K562 (cell line): ENCODE data around the gene STIM1. TPM values are rescaled to one million over a fixed set of nuclear protein-coding genes. Genes with fewer than 3 reads are reported as not detected.

ENCODE experiments used
- ARID1B ChIP-seq: fragments of 450-650 bp; IDR thresholded peaks from 2 replicates; pipeline ENCODE4 v1.6.1; 2016; ENCODE audit warnings: antibody characterized with exemption, mild to moderate bottlenecking, inconsistent platforms
- CXXC5 ChIP-seq: fragments of 250-450 bp; sonication (Bioruptor Pico); IDR thresholded peaks from 2 replicates; pipeline ENCODE4 v1.8.0; 2022; ENCODE audit warnings: inconsistent platforms, mild to moderate bottlenecking, moderate library complexity
- DPF2 ChIP-seq: fragments of 450-650 bp; IDR thresholded peaks from 2 replicates; pipeline ENCODE4 v1.6.1; 2016
- ESRRA ChIP-seq: fragments of 450-650 bp; IDR thresholded peaks from 2 replicates; pipeline ENCODE4 v1.6.1; 2014; ENCODE audit warnings: low read depth, mild to moderate bottlenecking, moderate library complexity, borderline replicate concordance
- FOXA3 ChIP-seq, 2 experiments: fragments of 450-650 bp in 1 of 2; sonication (generic) in 1 of 2; formaldehyde crosslinking; IDR thresholded peaks in 1 of 2; conservative IDR thresholded peaks in 1 of 2; 2 replicates each; pipeline versions ENCODE4 v1.4.0 to v1.8.0; 2020 to 2022; ENCODE audit warnings: mild to moderate bottlenecking in 2 of 2, missing genetic modification reagents in 1 of 2
- HNRNPL ChIP-seq: fragments of 200-400 bp; formaldehyde crosslinking; IDR thresholded peaks from 2 replicates; pipeline ENCODE4 v1.6.1; 2017; ENCODE audit warnings: low read depth, mild to moderate bottlenecking, low read length
- HNRNPUL1 ChIP-seq: fragments of 200-400 bp; formaldehyde crosslinking; IDR thresholded peaks from 2 replicates; pipeline ENCODE4 v1.6.1; 2017; ENCODE audit warnings: low read length
- MTA3 ChIP-seq: fragments of 450-650 bp; formaldehyde crosslinking; IDR thresholded peaks from 2 replicates; pipeline ENCODE4 v1.6.1; 2017; ENCODE audit warnings: mild to moderate bottlenecking, borderline replicate concordance
- NR2C1 ChIP-seq, 2 experiments: fragments of 450-650 bp; IDR thresholded peaks; 2 replicates each; pipeline ENCODE4 v1.6.1; 2017; ENCODE audit warnings: mild to moderate bottlenecking in 2 of 2, antibody characterized with exemption in 1 of 2, inconsistent platforms in 1 of 2, missing compliant biosample characterization in 1 of 2, missing genetic modification characterization in 1 of 2
- PKNOX1 ChIP-seq: fragments of 450-650 bp; IDR thresholded peaks from 2 replicates; pipeline ENCODE4 v1.6.1; 2016
- POLR2B ChIP-seq: fragments of 450-650 bp; IDR thresholded peaks from 2 replicates; pipeline ENCODE4 v1.6.1; 2018; ENCODE audit warnings: low read depth; ENCODE audit not compliant: partially characterized antibody
- PTBP1 ChIP-seq: fragments of 200-400 bp; formaldehyde crosslinking; IDR thresholded peaks from 2 replicates; pipeline ENCODE4 v1.6.1; 2017; ENCODE audit warnings: low read depth, low read length
- STAT5A ChIP-seq: IDR thresholded peaks from 2 replicates; pipeline ENCODE4 v1.6.1; 2012; ENCODE audit warnings: low read length, inconsistent platforms, borderline replicate concordance
- WHSC1 ChIP-seq: IDR thresholded peaks from one replicate; pipeline ENCODE4 v1.6.1; 2012; ENCODE audit warnings: low read length, control low read depth, inconsistent platforms
- ZBTB1 ChIP-seq: sonication (generic); formaldehyde crosslinking; IDR thresholded peaks from 2 replicates; pipeline ENCODE4 v1.8.1; 2023; ENCODE audit warnings: missing genetic modification reagents, low read depth, mild to moderate bottlenecking, borderline replicate concordance
- ZNF445 ChIP-seq: fragments of 250-450 bp; sonication (Bioruptor Pico); IDR thresholded peaks from 2 replicates; pipeline ENCODE4 v1.4.0; 2020; ENCODE audit warnings: low read depth, mild to moderate bottlenecking, moderate library complexity
- ZNF592 ChIP-seq: fragments of 450-650 bp; IDR thresholded peaks from 2 replicates; pipeline ENCODE4 v1.6.1; 2017; ENCODE audit warnings: antibody characterized with exemption, mild to moderate bottlenecking
- polyA plus RNA-seq, 8 experiments: library from polyadenylated mRNA; depleted of rRNA in 4 of 8; stranded (reverse) in 5 of 8; unstranded in 3 of 8; fragments of >200 nt; fragmentation: Nextera tagmentation in 2 of 8; fragmentation: Illumina TruSeq in 1 of 8; extraction: Ambion mirVana in 2 of 8; extraction: Trizol in 1 of 8; gene quantifications; 2 replicates each; pipeline versions ENCODE4 v1.2.1 to v1.2.3, GENCODE V29; 2011 to 2014; ENCODE audit warnings: inconsistent platforms in 1 of 8, missing spikeins in 1 of 8
- total RNA-seq, 7 experiments: library from RNA; depleted of rRNA in 6 of 7; stranded (reverse); fragments of >200 nt in 6 of 7; fragmentation: Illumina TruSeq in 2 of 7; extraction: Trizol in 2 of 7; gene quantifications; 2 replicates each; pipeline versions ENCODE4 v1.2.1 to v1.2.3, GENCODE V29; 2011 to 2021; ENCODE audit warnings: low replicate concordance in 1 of 7
- TF ChIP-seq, protein P1 (sequence below): fragments of 450-650 bp; formaldehyde crosslinking; IDR thresholded peaks from 2 replicates; pipeline ENCODE4 v1.4.0; 2020; ENCODE audit warnings: mild to moderate bottlenecking, moderate library complexity
- TF ChIP-seq, protein P2 (sequence below): sonication (generic); formaldehyde crosslinking; IDR thresholded peaks from 2 replicates; pipeline ENCODE4 v1.8.0; 2022; ENCODE audit warnings: missing genetic modification reagents, mild to moderate bottlenecking, borderline replicate concordance

STIM1 gene
- total and polyA plus RNA-seq, 9 of the 15 experiments (the other 6 are each of a cell fraction or from before 2014, with no cell fraction given): 7.7 to 50.5 (median 22.5) TPM

GRCh38 chr11:3831378-3832239 lies 23.9 kb upstream of the STIM1 start (continued):
- TF ChIP-seq CXXC5 (CRISPR knock-in tag) (peak; percentile 65), ESRRA (peak; percentile 81), FOXA3 (CRISPR knock-in tag; conservative IDR thresholded peaks at IDR 0.05 in 1 of 2, IDR thresholded peaks at IDR 0.05 in 1 of 2) (peak in 1 of 2 experiments; percentile 60; a peak in 2 of 4 replicates), HNRNPL (no peak), WHSC1 (no peak), POLR2B (no peak), STAT5A (0 out of 2 replicates have a peak, but pooled peaks have one; percentile 17), PTBP1 (no peak), ARID1B (peak; percentile 55), DPF2 (peak; percentile 64), PKNOX1 (peak; percentile 65), ZNF445 (CRISPR knock-in tag) (no peak), ZNF592 (peak; percentile 77), MTA3 (peak; percentile 57; the same call in 1 of the 2 replicates), ZBTB1 (CRISPR knock-in tag) (no peak), HNRNPUL1 (no peak), NR2C1 (IDR thresholded peaks at IDR 0.05) (peak; percentile 46; the same call in 1 of the 2 replicates), NR2C1 (tag; IDR thresholded peaks at IDR 0.05) (peak; percentile 55)
- TF ChIP-seq, protein P1, sequence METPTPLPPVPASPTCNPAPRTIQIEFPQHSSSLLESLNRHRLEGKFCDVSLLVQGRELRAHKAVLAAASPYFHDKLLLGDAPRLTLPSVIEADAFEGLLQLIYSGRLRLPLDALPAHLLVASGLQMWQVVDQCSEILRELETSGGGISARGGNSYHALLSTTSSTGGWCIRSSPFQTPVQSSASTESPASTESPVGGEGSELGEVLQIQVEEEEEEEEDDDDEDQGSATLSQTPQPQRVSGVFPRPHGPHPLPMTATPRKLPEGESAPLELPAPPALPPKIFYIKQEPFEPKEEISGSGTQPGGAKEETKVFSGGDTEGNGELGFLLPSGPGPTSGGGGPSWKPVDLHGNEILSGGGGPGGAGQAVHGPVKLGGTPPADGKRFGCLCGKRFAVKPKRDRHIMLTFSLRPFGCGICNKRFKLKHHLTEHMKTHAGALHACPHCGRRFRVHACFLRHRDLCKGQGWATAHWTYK: 0 out of 2 replicates have a peak, but pooled peaks have one; percentile 22
- TF ChIP-seq, protein P2, sequence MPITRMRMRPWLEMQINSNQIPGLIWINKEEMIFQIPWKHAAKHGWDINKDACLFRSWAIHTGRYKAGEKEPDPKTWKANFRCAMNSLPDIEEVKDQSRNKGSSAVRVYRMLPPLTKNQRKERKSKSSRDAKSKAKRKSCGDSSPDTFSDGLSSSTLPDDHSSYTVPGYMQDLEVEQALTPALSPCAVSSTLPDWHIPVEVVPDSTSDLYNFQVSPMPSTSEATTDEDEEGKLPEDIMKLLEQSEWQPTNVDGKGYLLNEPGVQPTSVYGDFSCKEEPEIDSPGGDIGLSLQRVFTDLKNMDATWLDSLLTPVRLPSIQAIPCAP (CRISPR knock-in tag): no peak
